Measurements from ENCODE around the gene WNT11. TPM values are rescaled to one million over a fixed set of nuclear protein-coding genes. Genes with fewer than 3 reads are reported as not detected.
A peak's percentile ranks its signal among the peaks of the same experiment; 100 is the strongest.

Gene WNT11
- total RNA-seq, 1 donor from 2014 or later, result not detected

DNA sequence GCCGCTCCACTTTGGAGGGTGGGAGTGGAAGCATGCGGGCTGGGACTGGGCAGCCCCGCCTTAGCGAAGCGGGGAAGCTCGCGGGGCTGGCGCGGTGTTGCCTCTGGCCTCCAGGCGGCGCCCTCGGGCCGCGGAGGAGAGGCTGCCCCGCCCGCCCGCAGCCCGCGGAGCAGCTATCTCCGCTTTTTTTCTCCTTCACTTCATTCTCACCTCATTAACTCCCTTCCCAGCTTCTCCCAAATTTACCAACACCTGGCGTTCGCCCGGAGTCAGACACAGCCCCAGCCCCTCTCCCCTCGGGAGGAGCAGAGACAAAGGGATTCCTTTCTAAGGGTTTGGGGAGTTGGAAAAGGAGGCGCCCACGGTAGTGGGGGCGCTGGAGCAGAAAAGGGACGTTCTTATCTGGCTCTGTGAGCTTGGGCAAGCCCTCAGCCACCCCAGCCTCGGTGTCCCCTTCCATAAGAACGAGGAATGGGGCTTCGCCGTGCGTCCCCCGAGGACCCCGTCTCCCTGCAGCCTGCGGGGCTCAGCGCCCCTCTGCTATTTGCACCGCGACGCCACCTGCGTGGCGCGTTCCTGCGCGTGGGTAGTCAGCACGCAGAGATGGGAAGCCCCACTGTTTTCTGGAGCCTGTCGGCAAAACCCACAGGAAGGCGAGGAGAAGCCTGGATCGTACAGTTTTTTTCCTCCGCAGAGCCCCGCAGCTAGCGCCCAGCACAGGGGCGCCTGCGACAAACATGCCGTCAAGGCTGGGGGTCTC lies 1.5 kb upstream of the WNT11 start:
- peak overlapping the region; percentile 49 for H3K4me3 ChIP-seq (ENCODE audit: low read depth, low read length)
- DNase-seq (ENCODE audit: low read depth), result no peak

DNA sequence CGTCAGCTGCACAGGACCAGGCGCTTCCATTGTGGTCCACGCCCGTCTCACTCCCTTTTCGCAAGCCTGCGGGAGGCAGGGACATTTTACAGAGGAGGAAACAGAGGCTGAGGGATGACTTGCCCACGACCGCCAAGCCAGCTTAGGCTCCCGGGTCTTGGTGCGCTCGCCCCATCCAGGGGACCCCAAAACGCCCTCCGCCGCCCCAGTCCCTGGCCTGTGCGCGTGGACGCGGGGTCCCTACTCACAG lies 300 bp downstream of the WNT11 start:
- H3K4me3 ChIP-seq (ENCODE audit: low read depth, low read length), result peak overlapping the region; percentile 38
- DNase-seq (ENCODE audit: low read depth), result no peak
- TF ChIP-seq, protein P1, sequence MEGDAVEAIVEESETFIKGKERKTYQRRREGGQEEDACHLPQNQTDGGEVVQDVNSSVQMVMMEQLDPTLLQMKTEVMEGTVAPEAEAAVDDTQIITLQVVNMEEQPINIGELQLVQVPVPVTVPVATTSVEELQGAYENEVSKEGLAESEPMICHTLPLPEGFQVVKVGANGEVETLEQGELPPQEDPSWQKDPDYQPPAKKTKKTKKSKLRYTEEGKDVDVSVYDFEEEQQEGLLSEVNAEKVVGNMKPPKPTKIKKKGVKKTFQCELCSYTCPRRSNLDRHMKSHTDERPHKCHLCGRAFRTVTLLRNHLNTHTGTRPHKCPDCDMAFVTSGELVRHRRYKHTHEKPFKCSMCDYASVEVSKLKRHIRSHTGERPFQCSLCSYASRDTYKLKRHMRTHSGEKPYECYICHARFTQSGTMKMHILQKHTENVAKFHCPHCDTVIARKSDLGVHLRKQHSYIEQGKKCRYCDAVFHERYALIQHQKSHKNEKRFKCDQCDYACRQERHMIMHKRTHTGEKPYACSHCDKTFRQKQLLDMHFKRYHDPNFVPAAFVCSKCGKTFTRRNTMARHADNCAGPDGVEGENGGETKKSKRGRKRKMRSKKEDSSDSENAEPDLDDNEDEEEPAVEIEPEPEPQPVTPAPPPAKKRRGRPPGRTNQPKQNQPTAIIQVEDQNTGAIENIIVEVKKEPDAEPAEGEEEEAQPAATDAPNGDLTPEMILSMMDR (conservative IDR thresholded peaks at IDR 0.05; ENCODE audit: low read depth, low read length), result no peak

More for the DNA sequence above, 1.5 kb upstream of the WNT11 start:
- TF ChIP-seq, protein P1 (conservative IDR thresholded peaks at IDR 0.05; ENCODE audit: low read depth, low read length), result peak; percentile 87

DNA sequence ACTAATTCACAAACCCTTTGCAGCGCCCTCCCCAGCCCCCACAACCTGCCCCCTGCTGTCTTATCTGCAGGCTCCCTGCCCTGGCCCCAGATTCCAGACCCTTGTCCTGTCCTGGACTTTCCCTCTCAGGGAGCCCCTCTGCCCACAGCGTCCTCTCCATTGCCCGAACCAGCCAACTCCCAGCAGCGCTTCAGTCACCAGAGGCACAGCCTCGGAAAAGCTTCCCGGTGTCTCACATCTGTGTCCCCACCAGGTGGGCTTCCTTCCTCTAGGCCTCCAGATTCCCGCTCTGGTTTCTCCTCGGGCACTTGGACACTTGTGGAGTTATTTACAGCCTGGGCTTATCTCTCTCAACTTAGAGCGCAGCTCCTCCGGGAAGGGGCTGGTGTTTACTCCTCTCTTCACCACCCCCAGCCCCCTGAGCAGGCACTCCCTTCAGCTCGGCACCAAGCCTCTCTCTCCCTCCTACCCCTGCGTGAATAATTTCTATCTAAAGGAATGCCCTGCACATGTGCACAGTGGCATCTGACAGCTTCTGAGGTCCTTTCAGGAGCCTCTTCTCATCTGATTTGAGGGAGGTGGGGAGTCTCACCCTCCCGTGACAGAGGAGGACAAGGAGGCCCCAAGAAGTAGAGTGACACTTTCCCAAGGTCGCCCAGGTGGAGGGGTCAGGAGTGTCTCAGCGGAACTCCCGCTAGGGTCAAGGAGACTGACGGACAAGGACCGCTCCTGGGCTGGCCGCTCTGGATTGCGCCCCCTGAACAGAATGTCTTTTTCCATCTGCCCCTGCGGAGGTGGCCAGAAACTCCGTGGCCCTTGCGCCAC lies 838 bp downstream of the WNT11 start:
- no peak for DNase-seq (ENCODE audit: low read depth)
- no peak overlapping the region for H3K4me3 ChIP-seq (ENCODE audit: low read depth, low read length)
- TF ChIP-seq, protein P1 (conservative IDR thresholded peaks at IDR 0.05; ENCODE audit: low read depth, low read length), result no peak

DNA sequence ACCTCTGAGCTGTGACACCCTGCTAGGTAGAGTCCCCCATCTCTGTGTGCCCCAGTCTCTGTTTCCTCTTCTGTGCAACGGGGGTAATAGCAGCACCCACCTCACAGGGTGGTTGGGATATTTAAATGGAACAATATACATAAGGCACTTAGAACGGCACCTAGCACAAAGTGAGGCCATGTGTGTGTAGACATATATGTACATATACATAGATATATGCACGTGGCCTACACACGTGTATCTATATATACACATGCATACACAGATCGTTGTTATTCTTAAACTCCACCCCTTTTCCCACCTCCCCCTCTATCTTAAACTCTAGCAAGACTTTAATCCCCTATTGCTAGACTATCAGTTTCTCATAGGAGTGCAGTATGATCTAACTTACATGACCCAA lies 2.4 kb downstream of the WNT11 start:
- no peak for DNase-seq (ENCODE audit: low read depth)
- no peak overlapping the region for H3K4me3 ChIP-seq (ENCODE audit: low read depth, low read length)
- TF ChIP-seq, protein P1 (conservative IDR thresholded peaks at IDR 0.05; ENCODE audit: low read depth, low read length), result no peak

DNA sequence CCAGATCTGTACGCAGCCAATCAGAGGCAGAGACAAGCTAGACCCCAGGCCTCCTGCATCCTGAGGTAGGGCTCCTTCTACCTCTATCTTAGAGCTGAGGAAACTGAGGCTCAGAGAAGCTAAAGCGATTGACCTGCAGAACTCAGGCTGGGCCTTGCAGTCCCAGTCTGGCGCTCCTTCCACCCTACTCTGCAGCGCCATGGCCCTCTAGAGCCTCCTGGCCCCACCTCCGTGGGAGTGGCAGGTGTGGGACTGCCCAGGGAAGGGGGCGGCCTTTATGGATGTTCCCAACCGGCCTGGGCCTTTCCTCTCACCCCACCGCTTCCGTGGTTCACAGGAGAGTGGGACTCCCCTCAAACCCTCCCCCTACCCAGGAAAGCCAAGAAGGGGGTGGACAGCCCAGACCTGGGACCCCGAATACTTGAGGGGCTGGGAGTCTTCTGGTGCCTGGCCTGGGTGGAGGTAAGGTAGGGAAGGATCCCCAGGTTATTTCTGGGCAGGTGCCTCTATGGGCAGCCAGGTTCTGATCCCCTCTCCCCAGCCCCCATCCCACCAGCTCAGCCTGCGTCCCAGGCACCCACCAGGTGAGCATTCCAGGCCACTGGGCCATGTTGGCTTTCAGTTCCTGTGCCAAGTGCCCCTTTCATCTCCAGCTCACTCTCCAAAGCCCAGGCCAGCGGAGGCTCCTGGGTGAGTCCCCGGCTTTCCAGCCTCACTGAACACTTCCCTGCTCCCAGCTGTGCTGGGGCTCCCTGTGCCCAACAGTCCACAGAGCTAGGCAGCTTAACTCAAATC lies 3.0 kb downstream of the WNT11 start:
- TF ChIP-seq, protein P1 (conservative IDR thresholded peaks at IDR 0.05; ENCODE audit: low read depth, low read length), result no peak
- no peak overlapping the region for H3K4me3 ChIP-seq (ENCODE audit: low read depth, low read length)
- DNase-seq (ENCODE audit: low read depth), result no peak

DNA sequence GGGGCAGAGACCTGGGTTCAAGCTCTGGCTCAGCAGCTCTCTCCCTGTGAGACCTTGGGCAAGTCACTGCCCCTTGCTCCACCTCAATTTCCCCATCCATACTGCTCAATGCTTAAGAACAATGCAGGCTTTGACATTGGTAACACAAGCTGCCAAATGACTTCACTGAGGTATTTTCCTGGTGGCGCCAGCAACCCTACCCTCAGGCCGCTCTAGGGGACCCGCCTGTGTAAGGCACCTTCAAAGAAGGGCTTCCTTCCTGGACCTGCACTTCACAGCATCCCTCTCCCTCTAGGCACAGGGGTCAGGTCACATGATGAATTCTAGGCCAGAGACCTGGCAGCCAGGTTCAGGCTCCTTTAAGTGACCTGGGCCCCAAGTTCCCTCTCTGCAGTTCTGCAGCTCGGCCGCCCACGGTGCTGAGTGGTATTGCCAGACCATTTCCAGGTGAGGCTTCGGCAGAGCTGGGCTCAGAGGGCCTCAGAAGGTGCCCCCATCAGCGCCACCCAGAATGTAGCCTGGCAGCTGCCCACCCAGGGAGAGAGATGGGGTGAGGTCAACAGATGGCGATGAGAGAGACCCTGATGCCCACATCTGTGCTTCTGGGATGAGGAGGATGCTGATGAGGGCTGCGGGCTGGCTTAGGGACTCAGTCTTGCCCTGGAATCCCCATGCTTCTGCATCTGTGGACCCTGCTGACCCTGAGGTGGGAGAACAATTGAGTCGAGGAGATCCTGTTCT lies 4.5 kb downstream of the WNT11 start:
- H3K4me3 ChIP-seq (ENCODE audit: low read depth, low read length), result no peak overlapping the region
- no peak for DNase-seq (ENCODE audit: low read depth)
- TF ChIP-seq, protein P1 (conservative IDR thresholded peaks at IDR 0.05; ENCODE audit: low read depth, low read length), result no peak

Measured in epithelial cell of proximal tubule (primary cell).